HG03571 (cell line): ENCODE results near the gene TMEM121B.

ENCODE experiments used
- ATAC-seq: cut with Tn5 transposase; IDR thresholded peaks from one replicate; pipeline ENCODE4 v1.9.1; 2021; ENCODE audit not compliant: unreplicated experiment

The TMEM121B gene

DNA sequence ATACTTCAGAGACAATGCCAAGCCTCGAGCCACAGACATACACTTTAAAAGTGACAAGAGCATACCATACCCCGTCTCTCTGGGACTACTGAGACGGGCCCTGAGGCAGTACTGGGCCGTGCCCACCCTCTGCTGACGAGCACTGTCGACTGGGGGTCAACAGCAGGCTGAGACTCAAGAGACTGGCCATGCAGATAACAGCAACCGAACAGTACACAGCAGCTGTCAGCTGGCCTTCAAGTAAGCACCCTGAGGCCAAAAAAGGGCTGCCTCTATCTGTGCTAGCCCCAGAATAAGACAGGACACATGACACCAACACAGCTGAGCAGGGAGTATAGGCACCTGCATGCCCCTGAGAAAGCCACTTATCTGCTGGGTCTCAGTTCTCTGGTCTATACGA, 18.9 kb upstream of the TMEM121B start:
- ATAC-seq, result no peak

DNA sequence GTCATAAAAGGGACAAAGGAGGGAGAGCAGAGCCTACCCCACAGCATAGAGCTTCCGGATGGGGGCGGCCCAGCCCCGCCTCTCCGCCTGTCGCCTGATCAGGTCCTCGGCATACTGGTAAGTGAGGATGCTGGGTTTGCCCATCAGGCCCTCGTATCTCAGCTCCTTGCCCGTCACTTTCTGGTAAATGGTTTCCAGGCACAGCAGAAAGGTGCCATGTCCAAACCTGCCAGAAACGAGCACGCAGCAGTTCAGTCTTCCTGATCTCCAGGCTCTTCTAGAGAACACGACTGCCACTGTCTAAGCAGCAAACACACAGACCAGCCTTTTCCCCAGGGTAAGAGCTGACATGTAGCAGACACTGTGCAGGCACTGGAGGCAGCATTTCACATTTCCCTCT, 17.4 kb upstream of the TMEM121B start:
- ATAC-seq, result no peak

DNA sequence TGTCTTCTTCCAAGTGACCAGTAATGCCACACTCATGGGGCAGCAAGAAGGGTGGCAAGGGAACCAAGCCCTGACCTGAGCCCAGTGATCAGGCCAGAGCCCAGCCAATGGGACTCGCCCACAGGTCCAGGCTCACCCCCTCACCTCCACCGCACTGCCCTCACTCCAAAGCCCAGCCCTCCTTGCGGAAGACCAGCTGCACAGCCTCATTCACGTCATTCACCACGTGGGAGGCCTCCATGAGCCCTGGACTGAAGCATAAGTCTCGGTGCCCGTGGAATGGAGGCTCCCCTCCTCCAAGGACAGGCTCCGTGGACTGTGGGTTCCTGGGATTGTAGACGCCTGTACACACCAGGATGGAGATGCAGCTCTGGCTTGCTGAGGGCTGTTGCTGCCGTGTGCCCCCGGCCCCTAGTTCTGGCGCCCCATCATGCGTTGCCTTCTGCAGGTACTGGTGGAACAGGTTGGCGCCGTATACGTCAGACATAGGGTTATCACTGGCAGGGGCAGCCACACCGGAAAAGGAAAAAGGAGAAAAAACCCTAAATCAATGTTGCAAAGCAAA, 16.8 kb upstream of the TMEM121B start:
- no peak for ATAC-seq

DNA sequence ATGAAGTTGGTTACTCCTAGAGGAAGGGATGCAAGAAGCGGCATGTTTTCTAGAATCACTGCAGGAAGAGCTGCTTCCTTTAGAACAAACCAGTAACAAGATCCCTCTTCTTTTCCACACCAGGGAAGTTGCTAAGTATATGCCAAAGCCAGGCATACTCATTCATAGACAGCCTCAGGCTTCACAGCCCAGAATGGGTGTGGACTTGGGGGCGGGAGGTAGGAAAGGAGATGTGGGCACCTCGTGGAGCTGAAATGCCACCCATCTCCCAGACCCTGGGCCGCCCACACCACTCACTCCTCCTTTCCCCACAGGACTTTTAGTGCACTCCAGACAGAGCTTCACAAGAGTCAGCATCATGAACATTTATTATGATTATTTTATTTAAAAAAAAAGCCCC, 16.0 kb upstream of the TMEM121B start:
- ATAC-seq, result no peak

DNA sequence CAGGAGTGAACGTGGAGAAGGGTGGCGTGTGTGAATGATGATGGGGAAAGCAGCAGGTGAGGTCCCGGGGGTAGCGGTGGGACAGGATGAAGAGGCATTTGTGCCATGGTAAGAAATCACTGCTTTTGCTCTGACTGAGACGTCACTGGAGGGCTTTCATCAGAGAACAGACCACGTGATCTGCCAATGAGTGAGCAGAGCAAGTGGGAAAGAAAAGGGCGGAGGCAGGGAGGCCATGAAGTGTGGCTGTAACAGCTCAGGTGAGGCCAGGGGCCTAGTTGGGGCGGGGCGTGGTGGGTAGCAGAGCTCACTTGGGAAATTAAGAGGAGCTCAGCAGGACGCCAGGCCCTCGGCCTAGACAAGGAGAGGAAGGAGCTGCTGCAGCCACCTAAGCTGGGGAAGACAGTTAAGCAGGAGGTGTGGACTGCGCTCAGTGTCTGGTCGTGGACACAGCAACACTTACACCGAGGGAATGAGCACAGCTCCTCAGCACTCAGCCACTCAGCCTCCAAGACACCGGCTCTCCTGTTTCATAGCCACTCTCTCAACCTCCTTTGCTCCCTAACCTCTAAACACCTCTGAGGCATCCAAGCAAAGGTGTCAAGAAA, 14.1 kb upstream of the TMEM121B start:
- ATAC-seq, result no peak

DNA sequence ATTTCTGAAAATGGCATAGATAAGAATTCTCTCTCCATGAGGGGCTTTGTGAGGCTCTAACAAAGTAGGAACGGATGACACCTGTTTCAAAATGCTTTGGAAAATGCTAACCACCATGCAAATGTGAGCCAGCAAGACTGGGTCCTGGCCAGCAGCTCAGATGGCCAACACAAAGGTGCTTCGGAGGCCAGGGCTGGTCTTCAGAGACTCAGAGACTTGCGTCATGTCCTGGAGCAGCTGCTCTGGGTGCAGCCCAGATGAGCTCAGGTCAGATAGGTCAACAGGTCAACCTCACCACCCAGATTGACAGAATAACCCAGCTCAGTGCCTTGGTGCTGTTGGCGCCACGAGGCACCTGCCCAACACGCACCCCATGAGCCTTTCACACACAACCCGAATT, 12.0 kb upstream of the TMEM121B start:
- no peak for ATAC-seq

DNA sequence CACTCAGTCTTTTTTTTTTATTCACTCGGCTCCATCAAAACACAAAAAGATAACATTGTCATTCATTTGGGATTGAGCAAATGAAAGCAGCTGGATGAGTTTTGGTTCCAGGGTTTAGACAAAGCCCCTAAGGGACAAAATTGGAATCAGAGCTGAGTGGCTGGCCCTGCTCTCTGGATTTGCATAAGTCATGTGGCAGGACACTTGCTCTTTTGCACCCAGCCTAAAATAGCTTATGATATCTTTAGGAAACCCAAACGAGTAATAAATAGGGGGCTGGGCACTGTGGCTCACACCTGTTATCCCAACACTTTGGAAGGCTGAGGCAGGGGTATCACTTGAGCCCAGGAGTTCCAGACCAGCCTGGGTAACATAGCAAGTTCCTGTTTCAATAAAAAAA, 11.0 kb upstream of the TMEM121B start:
- ATAC-seq, result no peak

DNA sequence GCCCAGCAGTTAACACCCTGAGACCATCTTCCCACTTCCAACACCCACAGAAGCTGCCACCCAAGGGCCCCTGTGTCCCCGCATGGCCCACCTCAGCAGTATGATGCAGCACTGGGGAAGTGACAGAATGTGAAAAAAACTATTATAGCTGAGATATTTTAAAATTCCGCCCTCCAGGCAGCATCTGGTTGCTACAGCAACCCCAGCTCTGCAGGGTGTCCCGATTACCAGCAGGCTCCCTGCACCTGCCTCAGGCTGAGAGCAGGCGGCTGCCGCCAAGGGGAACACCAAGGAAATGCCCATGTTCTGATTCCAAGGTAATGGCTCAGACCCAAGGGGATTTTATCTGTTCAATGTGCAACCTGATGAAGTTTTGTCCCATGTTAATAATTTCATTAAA, 10.5 kb upstream of the TMEM121B start:
- no peak for ATAC-seq

DNA sequence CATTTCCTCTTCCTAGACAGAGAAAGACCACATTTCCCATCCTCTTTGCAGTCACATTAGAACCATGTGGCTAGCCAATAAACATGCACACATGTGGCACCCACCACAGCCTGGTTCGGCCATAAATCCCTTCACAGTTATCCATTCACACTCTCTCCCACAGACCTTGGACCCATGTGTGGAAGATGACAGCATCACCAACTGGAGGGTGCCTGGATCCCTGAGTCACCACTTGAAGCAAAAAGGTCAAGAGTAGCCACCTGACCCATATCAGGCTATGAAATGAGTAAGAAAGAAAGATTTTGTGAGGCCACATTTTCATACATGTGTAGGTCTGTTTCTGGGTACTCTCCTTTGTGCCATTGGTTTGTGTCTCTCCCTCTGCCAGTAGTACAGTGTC, 9.0 kb upstream of the TMEM121B start:
- no peak for ATAC-seq

DNA sequence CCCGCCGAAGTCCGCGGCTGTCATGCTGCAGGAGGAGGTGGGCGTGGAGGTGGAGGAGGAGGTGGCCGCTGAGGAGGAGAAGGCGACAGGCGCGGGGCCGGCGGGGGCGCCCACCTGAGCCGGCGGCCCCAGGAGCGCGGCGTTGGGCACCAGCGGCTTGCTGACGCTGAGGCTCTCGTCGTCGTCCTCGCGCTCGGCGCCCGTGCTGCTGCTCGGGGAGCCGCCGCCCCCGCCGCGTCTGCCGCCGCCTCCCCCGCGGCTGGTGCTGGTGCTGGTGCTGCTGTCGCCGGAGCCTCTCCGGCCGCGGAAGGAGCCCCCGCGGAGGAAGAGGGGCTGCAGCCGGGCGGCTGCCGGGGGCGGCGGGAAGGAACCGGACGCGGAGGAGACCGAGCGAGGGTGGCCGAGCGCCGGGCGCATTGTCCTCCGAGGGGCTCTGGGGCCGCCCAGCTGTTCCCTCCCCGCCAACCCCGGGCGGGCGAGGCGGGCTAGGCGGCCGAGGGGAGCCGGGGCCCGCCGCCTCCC, 388 bp downstream of the TMEM121B start:
- no peak for ATAC-seq

DNA sequence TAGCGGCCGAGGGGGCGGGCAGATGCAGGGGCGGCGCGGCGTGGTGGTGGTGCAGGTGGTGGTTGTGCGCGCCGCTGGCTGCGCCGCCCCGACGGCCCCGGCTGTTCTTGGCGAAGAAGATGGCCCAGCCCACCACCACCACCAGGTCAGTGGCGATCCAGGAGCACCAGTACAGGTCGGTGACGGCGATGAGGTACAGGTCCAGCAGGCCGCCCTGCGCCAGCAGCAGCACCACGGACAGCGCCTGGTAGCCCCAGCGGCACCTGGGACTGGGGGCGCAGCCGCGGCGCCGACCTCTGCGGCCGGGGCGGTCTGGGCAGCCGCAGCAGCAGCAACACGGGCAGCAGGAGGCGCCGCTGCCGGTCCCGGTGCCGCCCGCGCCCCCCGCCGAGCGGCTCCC, 879 bp downstream of the TMEM121B start:
- ATAC-seq, result no peak

DNA sequence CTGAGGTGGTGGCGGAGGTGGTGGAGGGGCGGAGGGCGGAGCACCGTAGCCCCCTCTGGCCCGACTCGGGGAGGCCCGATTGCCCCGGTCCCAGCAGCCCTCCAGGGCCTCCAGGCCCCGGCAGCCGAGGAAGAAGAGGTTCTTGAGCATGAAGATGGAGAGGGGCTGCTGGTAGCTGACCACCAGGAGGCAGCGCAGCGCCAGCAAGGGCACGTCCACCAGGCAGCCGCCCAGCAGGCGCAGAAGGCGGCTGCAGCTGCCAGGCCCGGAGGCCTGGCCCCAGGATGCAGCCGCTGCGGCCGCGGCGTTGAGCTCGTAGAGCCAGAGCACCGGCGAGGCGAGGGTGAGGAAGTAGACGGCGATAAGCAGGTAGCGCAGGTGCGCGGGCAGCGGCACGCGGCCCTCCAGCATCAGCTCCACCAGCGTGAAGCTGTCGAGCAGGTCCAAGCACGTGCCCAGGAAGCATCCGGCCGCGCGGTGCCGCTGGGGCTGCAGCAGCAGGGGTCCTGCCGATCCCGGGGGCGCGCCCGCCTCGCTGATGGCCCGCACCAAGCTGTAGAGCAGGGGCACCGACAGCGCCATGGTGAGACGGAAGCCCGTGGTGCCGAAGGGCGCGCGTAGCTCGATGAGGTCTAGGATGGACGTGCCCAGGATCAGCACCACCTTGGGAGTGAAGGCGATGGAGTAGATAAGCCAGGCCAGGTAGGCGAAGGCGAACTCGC, 1.5 kb downstream of the TMEM121B start:
- ATAC-seq, result no peak

DNA sequence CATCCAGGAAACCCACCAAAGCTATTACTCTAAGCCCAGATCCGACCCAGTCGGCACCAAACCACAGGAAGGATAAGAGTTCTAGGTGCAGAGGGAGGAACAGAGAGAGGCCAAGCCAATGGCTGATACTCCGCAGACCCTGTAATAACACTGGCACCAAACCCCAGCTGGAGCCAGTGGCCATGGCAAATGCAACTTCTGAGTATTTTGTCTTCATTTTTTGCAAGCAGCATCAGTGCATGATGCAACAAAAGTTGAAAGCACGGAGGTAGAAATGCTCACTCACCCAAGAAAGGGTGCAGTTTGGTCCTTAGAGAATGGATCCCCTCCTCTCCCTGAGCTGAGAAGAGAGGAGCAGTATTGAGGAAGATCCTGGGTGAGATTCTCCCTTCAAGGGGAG, 2.8 kb downstream of the TMEM121B start:
- no peak for ATAC-seq

DNA sequence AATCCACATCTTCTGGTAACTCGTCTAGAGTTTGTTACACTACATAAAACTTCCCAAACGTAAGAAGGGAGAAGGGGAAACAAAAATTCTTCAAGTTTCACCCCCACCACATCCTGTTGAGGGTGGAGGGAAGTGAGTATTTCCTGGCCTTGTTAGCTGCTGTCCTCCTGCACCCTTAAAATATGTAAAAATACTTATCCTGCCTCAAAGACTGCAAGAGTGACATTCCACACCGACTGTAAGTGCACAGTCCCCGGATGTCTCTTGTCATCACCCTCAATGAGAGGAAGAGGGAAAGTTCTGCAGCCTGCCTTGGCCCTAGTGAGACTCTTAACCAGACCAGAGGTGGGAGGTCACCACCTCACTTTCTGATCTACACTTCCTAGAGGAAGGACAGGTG, 3.3 kb downstream of the TMEM121B start:
- no peak for ATAC-seq

DNA sequence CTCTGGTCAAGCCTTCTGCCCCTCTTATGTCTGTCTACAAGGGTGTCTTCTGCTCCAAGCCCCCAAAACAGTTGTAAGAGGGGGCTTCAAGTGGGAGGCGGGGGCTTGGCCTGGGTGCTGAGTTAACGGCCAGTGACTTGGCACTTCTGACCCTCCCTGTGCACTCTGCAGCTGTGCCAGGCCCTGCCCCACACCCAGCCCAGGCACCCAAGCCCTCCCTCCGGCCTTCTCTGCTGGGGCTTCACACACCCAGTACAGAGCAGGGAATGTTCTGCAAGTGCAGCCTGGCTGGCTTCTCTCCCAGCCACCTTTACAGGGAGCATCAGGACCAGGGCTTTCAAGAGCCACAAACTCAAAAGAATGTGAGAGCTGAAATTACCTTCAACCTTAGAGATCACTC, 3.8 kb downstream of the TMEM121B start:
- ATAC-seq, result no peak

DNA sequence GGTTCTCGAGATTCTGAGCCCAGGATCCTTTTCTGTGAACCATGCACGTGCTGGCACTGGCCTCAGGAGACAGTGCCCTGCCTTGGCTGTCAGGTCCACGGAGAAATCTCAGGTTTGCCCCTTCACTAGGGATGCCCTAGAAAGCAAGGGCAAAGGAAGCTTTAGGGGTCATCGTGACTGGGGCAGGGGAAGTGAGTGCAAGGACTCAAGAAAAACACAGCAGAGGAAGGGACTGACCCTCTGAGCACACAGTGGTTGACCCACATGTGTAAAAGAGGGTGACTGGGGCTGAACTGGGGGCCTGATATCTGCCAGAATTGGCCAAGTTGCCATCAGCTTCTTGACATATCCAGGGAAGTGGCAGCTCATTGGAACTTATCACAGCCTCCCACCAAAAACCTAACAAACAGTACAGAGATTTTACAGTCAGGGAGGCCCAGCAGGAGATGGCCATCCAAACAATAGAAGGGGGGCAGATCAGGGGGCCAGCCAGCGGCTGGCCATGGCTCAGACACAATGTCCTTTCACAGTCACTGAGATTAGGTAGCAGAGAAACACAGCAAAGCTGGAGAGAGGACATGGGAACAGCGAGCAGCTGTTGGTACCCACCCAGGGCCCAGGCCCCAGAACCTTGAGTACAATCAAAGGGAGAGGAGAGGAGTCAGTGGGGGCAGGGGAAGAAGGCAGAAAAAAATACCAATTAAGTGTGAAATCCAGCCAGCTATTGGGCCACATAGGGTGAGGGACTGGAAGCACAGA, 4.4 kb downstream of the TMEM121B start:
- no peak for ATAC-seq

DNA sequence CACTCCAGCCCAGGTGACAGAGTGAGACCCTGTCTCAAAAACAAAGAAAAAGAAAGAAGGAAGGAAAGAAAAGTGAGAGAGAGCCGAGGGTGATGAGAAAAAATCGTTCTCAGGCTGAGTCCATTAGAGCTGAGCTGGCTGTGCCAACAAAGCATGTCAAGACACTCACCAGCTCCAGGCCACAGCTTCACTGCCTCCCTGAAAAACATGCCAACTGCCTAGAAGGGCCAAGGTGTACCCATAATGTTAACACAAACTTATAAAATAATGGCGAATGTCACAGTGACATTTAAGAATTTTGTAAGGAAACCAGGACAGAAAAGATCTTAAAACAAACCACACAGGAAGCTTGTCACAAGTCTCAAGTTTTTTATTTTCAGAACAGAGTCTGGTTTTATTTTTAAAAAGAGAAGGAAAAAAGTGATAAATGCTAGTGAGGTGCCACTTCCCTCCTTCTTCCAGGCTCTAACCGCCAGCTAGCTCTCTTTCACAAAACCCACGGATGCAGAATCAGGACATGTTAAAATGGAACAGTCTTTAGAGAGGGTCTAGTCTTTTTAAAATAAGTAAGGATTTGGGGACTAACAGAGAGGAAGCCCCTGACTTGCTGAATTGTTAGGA, 5.1 kb downstream of the TMEM121B start:
- no peak for ATAC-seq

DNA sequence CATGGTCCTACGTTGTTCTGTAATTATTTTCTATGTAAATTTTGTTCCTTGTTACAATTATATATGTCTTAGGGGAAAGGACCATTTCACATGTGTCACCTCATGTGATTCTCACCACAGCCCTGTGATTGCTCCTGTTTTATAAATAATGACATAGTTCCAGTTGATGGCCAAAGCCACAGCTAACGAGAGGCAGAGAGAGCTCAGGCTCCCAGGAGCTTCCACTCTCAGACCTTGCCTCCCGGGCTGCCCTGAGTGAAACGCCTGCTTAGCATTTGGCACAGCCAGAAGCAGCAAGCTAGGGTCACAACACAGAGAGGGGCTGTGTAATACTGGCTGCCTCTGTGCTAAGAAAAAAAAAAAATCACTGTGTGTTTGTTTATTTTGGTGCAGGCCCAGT, 5.9 kb downstream of the TMEM121B start:
- ATAC-seq, result no peak

DNA sequence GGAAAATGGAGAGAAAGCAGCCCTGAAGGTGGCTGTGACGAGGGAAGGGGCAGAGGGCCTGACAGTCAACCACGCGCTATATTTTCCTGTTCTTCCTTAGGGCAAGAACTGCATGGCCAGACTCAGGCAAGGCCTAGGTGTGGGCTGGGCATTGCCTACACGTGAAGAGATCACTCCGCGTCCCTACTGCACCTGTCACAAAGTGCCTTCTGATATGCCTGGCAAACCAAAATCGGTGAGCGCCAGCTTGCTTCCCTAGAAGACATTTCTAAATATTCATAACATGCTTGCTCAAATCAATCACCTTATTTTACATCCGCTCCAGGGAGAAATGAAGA, 6.3 kb downstream of the TMEM121B start:
- no peak for ATAC-seq

DNA sequence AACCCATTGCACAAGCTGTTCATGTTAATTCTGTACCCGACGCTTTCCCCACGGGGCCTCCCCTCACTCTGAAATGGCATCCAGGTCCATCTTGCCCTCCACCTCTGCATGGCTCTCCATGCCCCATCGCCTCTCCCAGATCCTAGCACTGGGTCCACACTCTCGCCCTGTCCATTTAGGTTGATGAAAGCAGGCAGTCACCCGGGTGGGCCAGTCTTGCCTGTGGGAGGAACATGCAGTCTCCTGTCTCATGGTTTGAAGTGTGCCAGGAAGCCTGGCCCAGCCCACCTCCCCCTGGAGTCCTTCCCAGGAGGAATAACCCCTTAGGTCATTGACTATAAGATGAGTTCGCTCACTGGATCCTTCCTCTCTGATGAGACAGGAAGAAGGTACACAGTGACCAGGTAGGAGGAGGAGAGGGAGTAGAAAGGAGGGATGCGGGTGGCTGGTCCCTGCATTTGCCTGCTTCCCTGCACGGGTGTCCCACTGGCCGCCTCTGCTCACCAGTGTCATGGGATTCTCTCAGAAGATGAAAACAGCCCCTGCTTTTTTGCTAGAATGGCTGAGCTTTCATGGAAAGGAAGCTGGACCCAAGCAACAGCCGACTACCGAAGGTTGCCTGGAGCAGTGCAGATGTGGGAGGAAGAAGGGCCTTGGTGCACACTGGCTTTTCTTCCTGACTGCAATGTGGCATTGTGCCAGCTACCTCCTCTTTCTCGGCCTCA, 6.8 kb downstream of the TMEM121B start:
- ATAC-seq, result no peak

DNA sequence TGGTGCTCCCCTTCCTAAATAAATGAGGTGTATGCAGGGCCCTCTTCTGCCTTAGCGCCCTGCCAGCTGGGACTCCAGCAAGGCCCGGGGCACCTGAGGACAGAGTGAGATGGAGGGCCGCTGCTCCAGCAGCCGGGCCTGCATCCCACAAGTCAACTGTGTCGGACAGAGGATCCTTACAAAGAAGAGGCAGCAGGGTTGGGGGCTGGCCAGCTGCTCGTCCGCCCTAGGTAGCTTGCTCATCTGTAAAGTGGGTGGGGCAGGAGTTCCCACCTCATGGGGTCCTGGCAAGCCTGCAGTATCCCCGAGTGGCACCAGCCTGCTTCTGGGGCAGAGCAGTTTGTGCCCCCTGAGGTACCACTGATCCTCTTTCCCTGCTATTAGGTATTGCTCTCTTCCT, 7.6 kb downstream of the TMEM121B start:
- no peak for ATAC-seq
